Measurements from ENCODE around the gene HLCS.

The HLCS gene

GRCh38 chr21:36981977-36982700 lies 15.7 kb upstream of the HLCS start:
- ChIA-PET CTCF (interaction anchor here (1.6 to 2.3 kb wide), 2 partner anchors 8 to 28 kb away, joined by 5 to 12 read pairs; no protein-coding TSS in a partner anchor), POLR2A (no interaction called here)
- no peak overlapping the region for H3K4me3 ChIP-seq (ENCODE audit: low read depth, low read length)
- TF ChIP-seq CTCF (IDR thresholded peaks at IDR 0.05; ENCODE audit: insufficient read depth, low read length, missing control alignments) = no peak
- DNase-seq (ENCODE audit: low read depth, low spot score) = no peak

GRCh38 chr21:36981049-36981391 lies 14.6 kb upstream of the HLCS start:
- no peak for DNase-seq (ENCODE audit: low read depth, low spot score)
- CTCF ChIA-PET = interaction anchor here (2.3 kb wide), 1 partner anchor 9 kb away, joined by 12 read pairs; no protein-coding TSS in a partner anchor
- no peak for TF ChIP-seq CTCF (IDR thresholded peaks at IDR 0.05; ENCODE audit: insufficient read depth, low read length, missing control alignments)
- POLR2A ChIA-PET = no interaction called here
- H3K4me3 ChIP-seq (ENCODE audit: low read depth, low read length) = peak overlapping the region; percentile 44

DNA sequence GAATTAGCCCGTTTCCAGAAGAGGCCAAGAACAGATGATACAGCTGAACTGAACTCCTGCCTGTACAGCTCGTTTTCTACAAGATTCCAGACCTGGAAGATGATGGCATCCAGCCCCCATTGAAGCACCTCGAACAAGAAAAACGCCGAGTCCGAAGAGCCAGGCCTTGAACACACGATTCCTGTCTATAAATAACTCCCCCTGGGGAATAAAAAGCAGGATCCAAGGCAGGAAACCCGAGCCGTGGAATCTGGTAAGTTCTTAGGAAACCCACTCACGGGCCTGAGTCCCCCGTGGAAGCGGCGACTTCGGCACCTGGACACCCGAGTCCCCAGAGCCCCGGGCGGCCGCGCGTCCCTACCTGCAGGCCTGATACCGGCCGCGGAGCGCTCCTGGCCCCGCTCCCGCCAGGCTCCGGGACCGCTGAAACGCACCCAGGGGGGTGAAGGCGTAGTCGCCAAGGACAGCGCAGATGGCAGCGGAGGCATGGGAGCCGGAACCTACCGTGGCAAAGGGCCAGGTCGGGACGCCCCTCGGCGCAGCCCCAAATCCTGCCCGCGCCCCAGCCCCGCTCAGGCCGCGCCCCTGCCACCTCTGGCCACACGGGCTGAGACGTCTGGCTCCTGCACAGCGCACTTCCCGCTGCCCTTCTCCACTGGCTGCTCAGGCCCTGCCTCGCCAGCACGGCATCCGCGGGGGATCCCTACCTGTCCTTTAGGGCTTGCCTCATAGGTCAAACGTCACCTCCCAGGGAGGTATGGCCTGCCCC lies 14.0 kb upstream of the HLCS start:
- no peak for DNase-seq (ENCODE audit: low read depth, low spot score)
- CTCF ChIA-PET = interaction anchor here (2.3 to 5.7 kb wide), 3 partner anchors 9 to 14 kb away, joined by 12 to 59 read pairs (median 26); partner anchors contain the start of gene HLCS
- POLR2A ChIA-PET = interaction anchor here (1.1 kb wide), 1 partner anchor 9 kb away, joined by 3 read pairs; no protein-coding TSS in a partner anchor

DNA sequence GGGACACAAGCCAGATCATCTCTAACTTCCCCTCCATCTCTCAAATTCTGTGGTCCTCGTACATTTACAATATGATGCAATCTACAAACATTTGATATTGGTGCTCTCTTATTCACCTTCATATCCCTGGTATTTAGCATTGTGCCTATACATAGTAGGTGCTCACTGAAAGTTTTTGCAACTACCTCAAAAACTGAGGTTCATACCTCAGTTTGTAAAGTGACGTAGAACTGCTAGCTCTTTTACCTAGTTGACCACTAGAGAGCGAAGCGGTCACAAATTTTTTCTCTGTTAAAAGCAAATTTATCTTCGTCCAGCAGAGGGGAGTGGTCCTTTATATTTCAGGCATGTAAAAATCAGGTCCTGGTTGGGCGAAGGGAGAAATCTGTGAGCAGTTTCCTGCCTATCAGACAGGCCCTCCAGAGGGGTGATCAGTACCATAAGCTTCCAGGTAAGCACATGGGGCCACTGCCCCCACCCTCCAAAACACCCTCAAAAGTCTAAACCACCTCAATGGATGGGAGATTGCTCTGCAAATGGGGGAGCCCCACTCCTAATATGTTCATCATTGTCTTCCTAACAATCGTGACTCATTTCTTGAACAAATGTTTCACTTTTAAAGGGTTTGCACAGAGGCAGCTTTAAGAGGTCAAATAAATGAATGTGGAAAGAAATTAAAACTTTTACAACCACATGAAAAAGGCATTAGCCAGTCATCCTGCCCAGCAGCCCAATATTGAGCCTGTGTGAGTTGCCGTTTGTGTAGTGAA lies 10.6 kb upstream of the HLCS start:
- POLR2A ChIA-PET = no interaction called here
- no peak overlapping the region for H3K4me3 ChIP-seq (ENCODE audit: low read depth, low read length)
- CTCF ChIA-PET = interaction anchor here (1.0 to 5.7 kb wide), 28 partner anchors 10 to 587 kb away, joined by 3 to 59 read pairs (median 4); partner anchors contain the start of genes HLCS and RIPPLY3

More for the DNA sequence above, 14.0 kb upstream of the HLCS start:
- H3K4me3 ChIP-seq (ENCODE audit: low read depth, low read length) = peak overlapping the region; percentile 44
- TF ChIP-seq CTCF (IDR thresholded peaks at IDR 0.05; ENCODE audit: insufficient read depth, low read length, missing control alignments) = no peak

DNA sequence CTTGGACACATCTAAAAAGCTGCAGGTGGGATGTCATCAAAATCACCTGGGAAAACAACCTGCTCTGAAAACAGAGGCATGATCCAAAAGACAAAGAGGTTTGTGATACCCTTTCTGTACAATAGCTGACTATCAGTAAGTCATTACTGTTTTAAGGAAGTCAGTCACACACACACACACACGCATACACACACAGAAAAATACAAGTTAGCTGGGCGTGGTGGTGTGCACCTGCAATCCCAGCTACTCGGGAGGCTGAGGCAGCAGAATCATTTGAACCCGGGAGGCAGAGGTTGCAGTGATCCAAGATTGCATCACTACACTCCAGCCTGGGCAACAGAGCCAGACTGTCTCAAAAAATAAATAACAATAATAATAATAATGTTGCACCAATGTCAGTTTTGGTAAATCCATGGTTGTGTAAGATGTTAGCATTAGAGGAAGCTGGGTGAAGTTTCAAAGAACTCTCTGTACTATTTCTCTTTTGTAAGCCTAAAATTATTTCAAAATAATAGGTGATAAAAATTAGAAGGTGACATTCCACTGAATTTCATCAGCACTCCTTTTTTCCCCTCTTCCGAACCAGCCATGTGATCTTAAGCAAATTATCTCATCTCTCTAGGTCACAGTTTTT lies 9.9 kb upstream of the HLCS start:
- DNase-seq (ENCODE audit: low read depth, low spot score) = no peak
- POLR2A ChIA-PET = no interaction called here
- TF ChIP-seq CTCF (IDR thresholded peaks at IDR 0.05; ENCODE audit: insufficient read depth, low read length, missing control alignments) = no peak
- CTCF ChIA-PET = interaction anchor here (1.0 to 5.7 kb wide), 27 partner anchors 10 to 587 kb away, joined by 3 to 59 read pairs (median 4); partner anchors contain the start of genes HLCS and RIPPLY3
- H3K4me3 ChIP-seq (ENCODE audit: low read depth, low read length) = no peak overlapping the region

More for the DNA sequence above, 10.6 kb upstream of the HLCS start:
- TF ChIP-seq CTCF (IDR thresholded peaks at IDR 0.05; ENCODE audit: insufficient read depth, low read length, missing control alignments) = peak; percentile 49
- DNase-seq (ENCODE audit: low read depth, low spot score) = no peak

Measured in AG04449 (cell line).